ENCODE data around the gene HOMER3.

HOMER3 gene

DNA sequence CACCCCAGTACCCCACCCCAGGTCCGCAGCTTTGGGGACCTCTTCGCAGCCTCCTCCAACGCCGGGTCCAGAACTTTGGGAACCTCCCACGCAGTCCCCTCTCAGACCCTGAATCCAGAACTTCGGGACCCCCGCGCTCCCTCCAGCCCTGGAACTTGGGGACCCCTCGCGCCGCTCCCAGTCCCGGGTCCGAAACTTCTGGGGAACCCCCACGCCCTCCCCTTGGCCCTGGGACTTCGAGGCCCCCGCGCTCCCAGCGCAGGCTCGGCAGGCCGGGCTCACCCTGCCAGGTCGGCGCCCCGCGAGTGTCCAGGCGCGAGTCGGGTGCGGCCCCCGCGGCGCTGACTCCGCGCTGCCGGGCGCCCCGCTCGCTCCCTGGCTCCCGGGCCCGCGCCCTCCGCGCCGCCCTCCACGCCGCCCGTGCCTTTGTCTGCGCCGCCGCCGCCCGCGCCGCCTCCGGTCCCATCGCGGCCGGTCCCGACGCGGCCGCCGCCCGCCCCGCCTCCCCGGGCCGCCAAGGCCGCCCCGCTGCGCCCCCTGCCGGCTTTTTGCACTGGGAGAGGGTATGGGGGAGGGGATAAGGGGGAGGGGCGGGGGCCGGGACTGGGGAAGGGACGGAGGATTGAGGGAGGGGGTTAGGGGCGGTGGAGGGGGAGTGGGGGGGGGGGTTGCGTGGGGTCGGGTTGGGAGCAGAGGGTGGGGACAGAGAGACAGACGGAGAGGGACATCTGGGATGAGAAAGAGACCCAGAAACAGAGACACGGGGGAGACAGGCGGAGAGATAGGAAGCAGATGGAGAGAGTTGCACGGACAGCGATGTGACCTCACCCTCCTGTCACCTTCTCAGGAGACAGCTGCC, at the start of gene HOMER3:
Gene HOMER3 (minus strand): TSS at position 449 of the 859 bp plus-strand sequence. CDS start 2,235 bp downstream, outside the sequence.
- peak; percentile 42 to 63 (median 47) for DNase-seq (ENCODE audit: low read depth in 2 of 3, low spot score in 2 of 3)

- no peak for DNase-seq (ENCODE audit: low read depth in 2 of 3, low spot score in 2 of 3)
Measured at GRCh38 chr19:18990128-18990708, 49.2 kb upstream of the HOMER3 start.

DNA sequence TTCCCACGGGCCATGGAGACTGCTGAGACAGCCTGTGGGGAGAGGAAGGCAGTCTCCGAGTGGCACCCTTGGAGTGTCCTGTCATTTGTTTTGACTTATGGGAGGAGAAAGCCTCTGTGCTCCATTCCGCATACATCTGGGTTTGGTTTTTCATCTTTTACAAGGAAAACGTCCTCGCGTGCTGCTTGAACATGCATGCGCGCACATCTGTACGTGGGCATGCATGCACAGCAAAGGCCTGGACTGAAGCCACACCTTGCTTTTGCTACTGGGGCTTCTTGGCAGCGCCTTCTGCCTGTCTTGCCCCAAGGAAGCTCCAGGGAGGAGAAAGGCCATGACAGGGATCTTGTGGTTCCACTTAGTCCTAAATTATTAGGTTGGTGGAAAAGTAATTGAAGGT, 48.3 kb upstream of the HOMER3 start:
- DNase-seq (ENCODE audit: low read depth in 2 of 3, low spot score in 2 of 3), result no peak

DNA sequence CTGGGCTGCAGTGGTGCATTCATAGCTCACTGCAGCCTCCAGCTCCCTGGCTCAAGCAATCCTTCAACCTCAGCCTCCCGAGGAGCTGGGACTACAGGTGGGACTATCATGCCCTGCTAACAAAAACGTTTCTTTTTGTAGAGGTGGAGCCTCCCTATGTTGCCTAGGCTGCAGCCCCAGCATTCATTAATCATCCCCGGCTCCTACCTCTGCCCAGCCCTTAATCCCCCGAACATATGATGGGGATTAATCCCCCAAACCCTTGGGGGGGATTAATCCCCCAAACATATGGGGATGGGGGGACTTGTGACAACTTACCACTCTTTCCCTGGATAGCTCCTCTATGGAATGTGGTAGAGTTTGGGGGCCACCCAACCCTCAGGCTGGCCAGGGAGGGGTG, 46.4 kb upstream of the HOMER3 start:
- DNase-seq (ENCODE audit: low read depth in 2 of 3, low spot score in 2 of 3), result no peak

- DNase-seq (ENCODE audit: low read depth in 2 of 3, low spot score in 2 of 3), result no peak
Measured at GRCh38 chr19:18985257-18985656, 44.2 kb upstream of the HOMER3 start.

- DNase-seq (ENCODE audit: low read depth in 2 of 3, low spot score in 2 of 3), result no peak
Measured at GRCh38 chr19:18984251-18984650, 43.2 kb upstream of the HOMER3 start.

GRCh38 chr19:18982669-18983068, 41.7 kb upstream of the HOMER3 start:
- no peak for DNase-seq (ENCODE audit: low read depth in 2 of 3, low spot score in 2 of 3)

DNA sequence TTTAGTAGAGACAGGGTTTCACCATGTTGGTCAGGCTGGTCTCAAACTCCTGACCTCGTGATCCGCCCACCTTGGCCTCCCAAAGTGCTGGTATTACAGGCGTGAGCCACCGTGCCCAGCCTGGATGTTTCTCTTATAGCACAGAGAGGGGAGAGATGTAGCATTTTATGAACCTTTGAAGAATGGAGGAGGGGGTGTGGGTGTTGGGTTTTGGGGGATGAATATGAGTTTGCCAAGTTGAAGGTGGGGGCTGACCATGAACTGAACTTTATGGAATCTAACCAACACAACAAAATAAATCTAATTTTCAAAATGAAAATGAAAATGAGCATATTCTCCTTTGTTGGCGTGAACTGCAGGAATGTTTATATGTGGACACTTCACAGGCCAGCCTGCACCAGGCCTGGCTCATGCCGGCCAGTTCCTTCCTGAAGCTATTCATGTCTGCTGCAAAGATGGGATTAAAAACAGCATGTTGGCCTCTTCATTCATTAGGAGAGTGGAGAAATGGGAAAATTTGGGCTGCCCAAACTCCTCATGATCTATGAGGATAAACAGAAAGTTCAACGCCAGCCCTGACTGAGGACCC, 39.5 kb upstream of the HOMER3 start:
- no peak for DNase-seq (ENCODE audit: low read depth in 2 of 3, low spot score in 2 of 3)

GRCh38 chr19:18978616-18979015, 37.6 kb upstream of the HOMER3 start:
- no peak for DNase-seq (ENCODE audit: low read depth in 2 of 3, low spot score in 2 of 3)

DNA sequence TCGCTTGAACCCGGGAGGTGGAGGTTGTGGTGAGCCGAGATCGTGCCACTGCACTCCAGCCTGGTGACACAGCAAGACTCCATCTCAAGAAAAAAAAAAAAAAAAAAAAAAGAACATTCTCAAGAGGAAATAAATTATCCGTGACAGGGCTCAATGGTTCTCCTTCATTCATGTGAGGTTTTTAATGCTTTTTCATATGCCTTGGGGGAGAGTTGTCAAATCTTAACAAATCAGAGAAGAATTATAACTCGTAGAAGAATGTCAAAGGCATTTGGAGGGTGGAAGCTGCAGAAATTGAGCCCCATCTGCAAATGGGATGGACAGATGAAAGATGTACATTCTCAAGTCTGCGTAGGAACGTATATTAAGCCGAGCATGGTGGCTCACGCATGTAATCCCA, 34.9 kb upstream of the HOMER3 start:
- DNase-seq (ENCODE audit: low read depth in 2 of 3, low spot score in 2 of 3), result no peak

GRCh38 chr19:18975011-18975410, 34.0 kb upstream of the HOMER3 start:
- DNase-seq (ENCODE audit: low read depth in 2 of 3, low spot score in 2 of 3), result no peak

- DNase-seq (ENCODE audit: low read depth in 2 of 3, low spot score in 2 of 3), result no peak
Measured at GRCh38 chr19:18972851-18973250, 31.8 kb upstream of the HOMER3 start.

- no peak for DNase-seq (ENCODE audit: low read depth in 2 of 3, low spot score in 2 of 3)
Measured at GRCh38 chr19:18972301-18972811, 31.3 kb upstream of the HOMER3 start.

DNA sequence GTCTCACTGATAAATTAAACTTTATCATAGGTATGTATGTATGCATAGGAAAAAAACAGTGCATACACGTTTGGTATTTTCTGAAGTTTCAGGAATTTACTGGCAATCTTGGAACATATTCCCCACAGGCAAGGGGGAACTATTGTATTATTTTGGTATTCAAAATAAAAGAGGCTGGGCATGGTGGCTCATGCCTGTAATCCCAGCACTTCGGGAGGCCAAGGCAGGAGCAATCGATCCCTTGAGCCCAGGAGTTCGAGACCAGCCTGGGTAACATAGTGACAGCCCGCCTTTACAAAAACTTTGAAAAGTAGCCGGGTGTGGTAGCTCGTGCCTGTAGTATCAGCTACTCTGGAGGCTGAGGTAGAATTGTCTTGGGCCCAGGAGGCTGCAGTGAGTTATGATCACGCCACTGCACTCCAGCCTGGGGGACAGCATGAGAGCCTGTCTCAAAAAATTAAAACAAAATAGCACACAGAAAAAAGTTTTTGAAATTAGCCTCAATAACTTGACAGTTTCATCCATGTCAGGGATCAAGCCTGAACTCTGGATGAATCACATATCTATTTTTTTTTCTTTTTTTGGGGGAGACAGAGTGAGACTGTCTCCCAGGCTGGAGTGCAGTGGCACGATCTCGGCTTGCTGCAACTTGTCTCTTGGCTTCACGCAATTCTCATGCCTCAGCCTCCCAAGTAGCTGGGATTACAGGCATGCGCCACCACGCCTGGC, 29.1 kb upstream of the HOMER3 start:
- no peak for DNase-seq (ENCODE audit: low read depth in 2 of 3, low spot score in 2 of 3)

GRCh38 chr19:18967358-18968146, 26.5 kb upstream of the HOMER3 start:
- no peak for DNase-seq (ENCODE audit: low read depth in 2 of 3, low spot score in 2 of 3)

GRCh38 chr19:18966307-18966706, 25.3 kb upstream of the HOMER3 start:
- no peak for DNase-seq (ENCODE audit: low read depth in 2 of 3, low spot score in 2 of 3)

DNA sequence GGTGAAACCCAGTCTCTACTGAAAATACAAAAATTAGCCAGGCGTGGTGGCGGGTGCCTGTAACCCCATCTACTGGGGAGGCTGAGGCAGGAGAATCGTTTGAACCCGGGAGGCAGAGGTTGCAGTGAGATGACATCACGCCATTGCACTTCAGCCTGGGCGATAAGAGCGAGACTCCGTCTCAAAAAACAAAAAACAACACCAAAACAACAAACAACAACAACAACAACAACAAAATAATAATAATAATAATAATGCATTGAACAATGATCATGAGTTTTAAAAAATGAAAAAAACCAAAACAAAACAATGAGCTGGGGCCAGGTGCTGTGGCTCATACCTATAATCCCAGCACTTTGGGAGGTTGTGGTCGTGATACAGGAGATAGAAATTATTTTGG, 23.1 kb upstream of the HOMER3 start:
- DNase-seq (ENCODE audit: low read depth in 2 of 3, low spot score in 2 of 3), result no peak

- DNase-seq (ENCODE audit: low read depth in 2 of 3, low spot score in 2 of 3), result no peak
Measured at GRCh38 chr19:18961767-18962620, 21.0 kb upstream of the HOMER3 start.

- no peak for DNase-seq (ENCODE audit: low read depth in 2 of 3, low spot score in 2 of 3)
Measured at GRCh38 chr19:18960370-18960769, 19.4 kb upstream of the HOMER3 start.

DNA sequence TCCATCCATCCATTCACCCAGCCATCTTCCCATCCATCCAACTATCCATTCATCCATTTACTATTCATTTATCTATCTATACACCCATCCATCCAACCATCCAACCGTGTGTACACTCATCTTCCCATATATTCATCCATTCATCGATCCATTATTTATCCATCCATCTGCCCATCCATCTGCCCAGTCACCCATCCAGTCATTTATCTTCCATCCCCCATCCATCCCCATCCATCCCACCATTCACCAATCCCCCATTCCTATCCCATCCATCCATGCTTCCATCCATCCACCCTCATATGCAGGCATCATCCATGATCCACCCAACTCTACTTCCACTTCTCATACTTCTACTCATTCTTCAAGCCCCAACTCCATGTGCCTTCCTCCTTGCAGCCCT, 14.0 kb upstream of the HOMER3 start:
- DNase-seq (ENCODE audit: low read depth in 2 of 3, low spot score in 2 of 3), result no peak

Measured in activated CD8-positive, alpha-beta memory T cell treated with anti-CD3 and anti-CD28 coated beads for 48 hours (primary cell).